IMR-90 (cell line): ENCODE results near the gene PLA2G15. TPM values are rescaled to one million over a fixed set of nuclear protein-coding genes. Genes with fewer than 3 reads are reported as not detected.

Experiments used
- ATAC-seq: fragments of 200-7000 bp; cut with Tn5 transposase; 2 replicates; pipeline ENCODE4 v1.9.1; 2020; ENCODE audit warnings: low read depth, mild to moderate bottlenecking, moderate library complexity
- BruUV-seq: library from RNA; stranded (reverse); fragments of 400-500 nt; replicated peaks from 2 replicates; lab custom pipeline; 2021; lab: Mats Ljungman, UMichigan
- CTCF ChIA-PET: fragments of 300-600 bp; formaldehyde crosslinking; extraction: SDS; loops from one replicate; lab custom pipeline; 2021; ENCODE audit warnings: antibody characterized with exemption; lab: Yijun Ruan, JAX
- POLR2A ChIA-PET: fragments of 300-600 bp; sonication (Branson Sonifier 250); formaldehyde crosslinking; loops from one replicate; lab custom pipeline; 2022; ENCODE audit warnings: antibody characterized with exemption; ENCODE audit not compliant: unreplicated experiment; lab: Charles Lee
- DNase-seq: peaks from one replicate; pipeline ENCODE4 v3.0.0; 2013
- H2AFZ ChIP-seq: replicated peaks from 2 replicates; pipeline ENCODE3; 2013; ENCODE audit warnings: low read length, mild to moderate bottlenecking; ENCODE audit not compliant: poor library complexity
- H2AK5ac ChIP-seq: 2 replicates; pipeline ENCODE4 v1.6.1; 2013; ENCODE audit warnings: low read depth, low read length, inconsistent platforms
- H2AK9ac ChIP-seq: replicated peaks from 2 replicates; pipeline ENCODE3; 2013; ENCODE audit warnings: mild to moderate bottlenecking, low read depth, low read length, moderate library complexity; ENCODE audit not compliant: poor library complexity
- H2BK120ac ChIP-seq: 2 replicates; pipeline ENCODE4 v1.6.1; 2013; ENCODE audit warnings: low read depth, low read length, inconsistent platforms
- H2BK15ac ChIP-seq: 3 replicates; pipeline ENCODE4 v1.6.1; 2013; ENCODE audit warnings: low read depth, low read length, inconsistent platforms
- H2BK20ac ChIP-seq: 2 replicates; pipeline ENCODE4 v1.6.1; 2013; ENCODE audit warnings: low read depth, mild to moderate bottlenecking, inconsistent platforms, low read length, moderate library complexity
- H2BK5ac ChIP-seq: 2 replicates; pipeline ENCODE4 v1.6.1; 2013; ENCODE audit warnings: mild to moderate bottlenecking, low read depth, low read length, inconsistent platforms; ENCODE audit not compliant: poor library complexity, severe bottlenecking
- H3K14ac ChIP-seq: replicated peaks from 2 replicates; pipeline ENCODE4 v1.6.1; 2013; ENCODE audit warnings: low read depth, low read length, inconsistent platforms
- H3K18ac ChIP-seq: 2 replicates; pipeline ENCODE4 v1.6.1; 2013; ENCODE audit warnings: low read depth, low read length, control low read depth
- H3K23ac ChIP-seq: 2 replicates; pipeline ENCODE4 v1.6.1; 2013; ENCODE audit warnings: low read depth, low read length, inconsistent platforms
- H3K27ac ChIP-seq: 2 replicates; pipeline ENCODE4 v1.5.1; 2013; ENCODE audit warnings: mild to moderate bottlenecking, control low read depth, low read length; ENCODE audit not compliant: insufficient read depth
- H3K27me3 ChIP-seq: 2 replicates; pipeline ENCODE4 v1.6.1; 2013; ENCODE audit warnings: low read length; ENCODE audit not compliant: control insufficient read depth, insufficient read depth
- H3K36me3 ChIP-seq: 2 replicates; pipeline ENCODE4 v1.6.1; 2013; ENCODE audit warnings: low read length, mixed read lengths; ENCODE audit not compliant: control insufficient read depth, insufficient read depth
- H3K4ac ChIP-seq: 2 replicates; pipeline ENCODE4 v1.6.1; 2013; ENCODE audit warnings: low read depth, low read length, inconsistent platforms
- H3K4me1 ChIP-seq: 2 replicates; pipeline ENCODE4 v1.6.1; 2013; ENCODE audit warnings: low read length, mixed read lengths; ENCODE audit not compliant: control insufficient read depth, insufficient read depth
- H3K4me2 ChIP-seq: 2 replicates; pipeline ENCODE4 v1.6.1; 2013; ENCODE audit warnings: low read depth, mild to moderate bottlenecking, control low read depth, low read length, moderate library complexity
- H3K4me3 ChIP-seq: 2 replicates; pipeline ENCODE4 v1.5.1; 2013; ENCODE audit warnings: low read depth, mild to moderate bottlenecking, control low read depth, low read length, moderate library complexity; ENCODE audit not compliant: insufficient read depth
- H3K56ac ChIP-seq: 2 replicates; pipeline ENCODE4 v1.6.1; 2013; ENCODE audit warnings: low read length, inconsistent platforms; ENCODE audit not compliant: insufficient read depth; ENCODE audit errors: extremely low read depth
- H3K79me1 ChIP-seq, 2 experiments: 2 replicates each; pipeline ENCODE4 v1.6.1; 2013; ENCODE audit warnings: low read length in 2 of 2, inconsistent platforms in 1 of 2, low read depth in 1 of 2
- H3K9ac ChIP-seq: 2 replicates; pipeline ENCODE4 v1.6.1; 2013; ENCODE audit warnings: low read depth, low read length, control low read depth
- H3K9me1 ChIP-seq: 2 replicates; pipeline ENCODE4 v1.6.1; 2013; ENCODE audit warnings: low read length, inconsistent platforms; ENCODE audit not compliant: insufficient read depth
- H3K9me3 ChIP-seq: 2 replicates; pipeline ENCODE4 v1.6.1; 2013; ENCODE audit warnings: low read length; ENCODE audit not compliant: control insufficient read depth, insufficient read depth
- H4K20me1 ChIP-seq: 2 replicates; pipeline ENCODE4 v1.6.1; 2013; ENCODE audit warnings: low read length, inconsistent platforms; ENCODE audit not compliant: insufficient read depth
- H4K5ac ChIP-seq: 2 replicates; pipeline ENCODE4 v1.6.1; 2013; ENCODE audit warnings: mild to moderate bottlenecking, low read depth, low read length, control low read depth
- H4K8ac ChIP-seq, 2 experiments: 2 replicates each; pipeline ENCODE4 v1.6.1; 2013; ENCODE audit warnings: low read depth in 2 of 2, low read length in 2 of 2, control low read depth in 1 of 2, inconsistent platforms in 1 of 2
- H4K91ac ChIP-seq: 2 replicates; pipeline ENCODE4 v1.6.1; 2013; ENCODE audit warnings: low read depth, low read length, inconsistent platforms; ENCODE audit not compliant: insufficient read depth
- CEBPB ChIP-seq: IDR thresholded peaks from 2 replicates; pipeline ENCODE4 v1.6.1; 2012; ENCODE audit warnings: low read depth, low read length, improper control_type of control experiment
- MAFK ChIP-seq: IDR thresholded peaks from 2 replicates; pipeline ENCODE4 v1.6.1; 2012; ENCODE audit warnings: low read depth, low read length, improper control_type of control experiment
- MAZ ChIP-seq: IDR thresholded peaks from 2 replicates; pipeline ENCODE4 v1.6.1; 2012; ENCODE audit warnings: low read depth, mild to moderate bottlenecking, low read length, improper control_type of control experiment, moderate library complexity, borderline replicate concordance
- RAD21 ChIP-seq: IDR thresholded peaks from 2 replicates; pipeline ENCODE4 v1.6.1; 2012; ENCODE audit warnings: low read length, improper control_type of control experiment
- RCOR1 ChIP-seq: IDR thresholded peaks from 2 replicates; pipeline ENCODE4 v1.6.1; 2012; ENCODE audit warnings: mild to moderate bottlenecking, low read length, improper control_type of control experiment; ENCODE audit not compliant: insufficient replicate concordance
- WGBS, 2 experiments: methylation state at CpG; one replicate each; pipeline versions ENCODE4 v1.1.5 to v1.1.7; 2013; ENCODE audit warnings: missing lambda C conversion rate in 2 of 2; ENCODE audit not compliant: insufficient read length in 1 of 2; ENCODE audit errors: extremely low coverage in 2 of 2; 5-methylcytosine and 5-hydroxymethylcytosine counted together
- dilution Hi-C: fragments of 300-500 bp; cut with HindIII; formaldehyde crosslinking; loops from one replicate; pipeline ENCODE4 v1.14.3; 2018; ENCODE audit warnings: low sequenced_read_pairs; ENCODE audit not compliant: unreplicated experiment
- in situ Hi-C: fragments of 300-500 bp; cut with MboI; formaldehyde crosslinking; loops from 3 replicates; pipeline ENCODE4 v1.14.3; 2019; ENCODE audit warnings: low sequenced_read_pairs, inconsistent platforms, mixed read lengths
- intact Hi-C: fragments of 100-400 bp; cut with micrococcal nuclease; formaldehyde crosslinking; loops from 2 replicates; pipeline ENCODE4 v1.10.0; 2022
- polyA plus RNA-seq, 3 experiments: library from polyadenylated mRNA; depleted of rRNA; stranded (reverse); fragments of >200 nt; gene quantifications; 2 replicates each; pipeline ENCODE4 v1.2.3, GENCODE V29; 2012; ENCODE audit warnings: low replicate concordance in 1 of 3
- total RNA-seq: library from RNA; depleted of rRNA; stranded (reverse); fragments of >200 nt; gene quantifications from 2 replicates; pipeline ENCODE4 v1.2.3, GENCODE V29; 2012
- TF ChIP-seq, protein P1 (sequence below): fragments of 150-350 bp; IDR thresholded peaks from 2 replicates; pipeline ENCODE4 v1.6.1; 2016; ENCODE audit warnings: low read depth, mild to moderate bottlenecking, low read length, moderate library complexity, borderline replicate concordance

PLA2G15 gene
- total and polyA plus RNA-seq, 2 of the 4 experiments (the other 2 are of a cell fraction) = 19.5 to 31.7 TPM

- no peak for DNase-seq
- H3K56ac ChIP-seq = no peak overlapping the region
- no TSS peak for BruUV-seq
- POLR2A ChIA-PET = no interaction called here
- TF ChIP-seq, protein P1, sequence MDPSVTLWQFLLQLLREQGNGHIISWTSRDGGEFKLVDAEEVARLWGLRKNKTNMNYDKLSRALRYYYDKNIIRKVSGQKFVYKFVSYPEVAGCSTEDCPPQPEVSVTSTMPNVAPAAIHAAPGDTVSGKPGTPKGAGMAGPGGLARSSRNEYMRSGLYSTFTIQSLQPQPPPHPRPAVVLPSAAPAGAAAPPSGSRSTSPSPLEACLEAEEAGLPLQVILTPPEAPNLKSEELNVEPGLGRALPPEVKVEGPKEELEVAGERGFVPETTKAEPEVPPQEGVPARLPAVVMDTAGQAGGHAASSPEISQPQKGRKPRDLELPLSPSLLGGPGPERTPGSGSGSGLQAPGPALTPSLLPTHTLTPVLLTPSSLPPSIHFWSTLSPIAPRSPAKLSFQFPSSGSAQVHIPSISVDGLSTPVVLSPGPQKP = no peak
- TF ChIP-seq RAD21 (no peak), CEBPB (no peak), MAFK (no peak), RCOR1 (no peak), MAZ (no peak)
- H4K20me1 ChIP-seq = no peaks in the 10 kb centered on the region
- no peak for ATAC-seq
- H3K18ac ChIP-seq = no peak overlapping the region
- H3K4me2 ChIP-seq = no peak overlapping the region
- H2AFZ ChIP-seq = peak overlapping the region; percentile 65
- no peak overlapping the region for H3K4ac ChIP-seq
- no peak overlapping the region for H3K27ac ChIP-seq
- no peak overlapping the region for H2BK120ac ChIP-seq
- H3K79me1 ChIP-seq = peaks cover 2 to 10% of the 10 kb centered on the region in 2 experiments; a peak in 2 of 4 replicates
- peaks cover 8% of the 10 kb centered on the region for H3K9me1 ChIP-seq
- H3K36me3 ChIP-seq = no peaks in the 10 kb centered on the region; the same call in 1 of the 2 replicates
- H3K23ac ChIP-seq = no peak overlapping the region
- intact Hi-C loops = no loop called here
- H3K4me1 ChIP-seq = peaks cover 10% of the 10 kb centered on the region
- no peak overlapping the region for H2AK5ac ChIP-seq
- H3K4me3 ChIP-seq = no peak overlapping the region
- no peak overlapping the region for H4K5ac ChIP-seq
- H3K9ac ChIP-seq = no peak overlapping the region
- in situ Hi-C loops = no loop called here
- no peak overlapping the region for H2BK5ac ChIP-seq
- no peaks in the 10 kb centered on the region for H3K9me3 ChIP-seq
- WGBS, 2 experiments = 58% methylated on average over 25 of the region's 73 CpGs; no CpG with 5 or more reads in 1 of the 2 experiments
- CTCF ChIA-PET = no interaction called here
- no peaks in the 10 kb centered on the region for H3K27me3 ChIP-seq
- dilution Hi-C loops = no loop called here
- no peak overlapping the region for H4K8ac ChIP-seq
- H2BK20ac ChIP-seq = no peak overlapping the region
- H2AK9ac ChIP-seq = peak overlapping the region; percentile 65
- no peak overlapping the region for H4K91ac ChIP-seq
- H3K14ac ChIP-seq = no peak overlapping the region
- H2BK15ac ChIP-seq = no peak overlapping the region
These were observed 9.9 kb upstream of the PLA2G15 start for GRCh38 chr16:68235108-68235886.
